HG03457 (cell line): Measurements from ENCODE around the gene LY86.

Experiments used
- ATAC-seq: cut with Tn5 transposase; IDR thresholded peaks from one replicate; pipeline ENCODE4 v1.9.1; 2021; ENCODE audit warnings: moderate number of reproducible peaks; ENCODE audit not compliant: unreplicated experiment

LY86 gene

GRCh38 chr6:6619021-6619794 lies 30.7 kb downstream of the LY86 start:
- no peak for ATAC-seq

GRCh38 chr6:6620766-6621425 lies 32.4 kb downstream of the LY86 start:
- ATAC-seq = no peak

GRCh38 chr6:6622501-6622900 lies 34.0 kb downstream of the LY86 start:
- ATAC-seq = no peak

- no peak for ATAC-seq
Observed at GRCh38 chr6:6623553-6623952, 35.0 kb downstream of the LY86 start.

- ATAC-seq = no peak
Observed at GRCh38 chr6:6624269-6624990, 35.9 kb downstream of the LY86 start.

- no peak for ATAC-seq
Observed at GRCh38 chr6:6626187-6626586, 37.7 kb downstream of the LY86 start.

- ATAC-seq = no peak
Observed at GRCh38 chr6:6629402-6629801, 40.9 kb downstream of the LY86 start.

GRCh38 chr6:6631053-6631452 lies 42.5 kb downstream of the LY86 start:
- ATAC-seq = no peak

- ATAC-seq = no peak
Observed at GRCh38 chr6:6631534-6632276, 43.2 kb downstream of the LY86 start.

GRCh38 chr6:6633898-6634734 lies 45.6 kb downstream of the LY86 start:
- no peak for ATAC-seq

GRCh38 chr6:6634735-6635075 lies 46.2 kb downstream of the LY86 start:
- no peak for ATAC-seq

- ATAC-seq = no peak
Observed at GRCh38 chr6:6635291-6635690, 46.8 kb downstream of the LY86 start.

- ATAC-seq = peak; percentile 38
Observed at GRCh38 chr6:6635869-6636268, 47.3 kb downstream of the LY86 start.

- ATAC-seq = no peak
Observed at GRCh38 chr6:6639572-6639971, 51.1 kb downstream of the LY86 start.

GRCh38 chr6:6640926-6641325 lies 52.4 kb downstream of the LY86 start:
- no peak for ATAC-seq

- peak; percentile 94 for ATAC-seq
Observed at GRCh38 chr6:6643398-6643797, 54.9 kb downstream of the LY86 start.

GRCh38 chr6:6645261-6645917 lies 56.9 kb downstream of the LY86 start:
- no peak for ATAC-seq

GRCh38 chr6:6646384-6646783 lies 57.9 kb downstream of the LY86 start:
- ATAC-seq = no peak

GRCh38 chr6:6646859-6647258 lies 58.3 kb downstream of the LY86 start:
- ATAC-seq = no peak
